HepG2 (cell line): ENCODE results near the gene FUT1. TPM values are rescaled to one million over a fixed set of nuclear protein-coding genes. Genes with fewer than 3 reads are reported as not detected.

ENCODE experiments used
- FUBP1 ChIP-seq: sonication (generic); formaldehyde crosslinking; IDR thresholded peaks from 2 replicates; pipeline ENCODE4 v1.5.1; 2020; ENCODE audit warnings: missing genetic modification reagents, mild to moderate bottlenecking, borderline replicate concordance
- JARID2 ChIP-seq: sonication (generic); formaldehyde crosslinking; IDR thresholded peaks from 2 replicates; pipeline ENCODE4 v1.8.1; 2023; ENCODE audit warnings: missing genetic modification reagents, inconsistent platforms; ENCODE audit not compliant: insufficient replicate concordance
- MEIS2 ChIP-seq: sonication (generic); formaldehyde crosslinking; IDR thresholded peaks from 2 replicates; pipeline ENCODE4 v1.9.0; 2021; ENCODE audit warnings: mild to moderate bottlenecking, missing genetic modification reagents
- NFE2L1 ChIP-seq: sonication (generic); formaldehyde crosslinking; IDR thresholded peaks from 2 replicates; pipeline ENCODE4 v1.4.0; 2020; ENCODE audit warnings: missing genetic modification reagents, mild to moderate bottlenecking, borderline replicate concordance
- NKX3-1 ChIP-seq: sonication (generic); formaldehyde crosslinking; IDR thresholded peaks from 2 replicates; pipeline ENCODE4 v1.5.0; 2020; ENCODE audit warnings: missing genetic modification reagents
- NR2F1 ChIP-seq, 2 experiments: fragments of 450-650 bp in 1 of 2; formaldehyde crosslinking in 1 of 2; IDR thresholded peaks; 2 replicates each; pipeline versions ENCODE4 v1.5.0 to v1.6.1; 2016 to 2020; ENCODE audit warnings: mild to moderate bottlenecking in 1 of 2, missing compliant biosample characterization in 1 of 2, missing genetic modification reagents in 1 of 2, moderate library complexity in 1 of 2
- RARA ChIP-seq: IDR thresholded peaks from 2 replicates; pipeline ENCODE4 v1.6.1; 2016; ENCODE audit warnings: missing genetic modification reagents, missing compliant biosample characterization
- RARG ChIP-seq: sonication (generic); formaldehyde crosslinking; IDR thresholded peaks from 2 replicates; pipeline ENCODE4 v1.4.0; 2020; ENCODE audit warnings: low read depth, mild to moderate bottlenecking, missing genetic modification reagents
- RFX3 ChIP-seq: IDR thresholded peaks from 2 replicates; pipeline ENCODE4 v1.6.1; 2016; ENCODE audit warnings: missing biosample characterization, missing genetic modification reagents
- SNAPC5 ChIP-seq: sonication (generic); formaldehyde crosslinking; IDR thresholded peaks from 2 replicates; pipeline ENCODE4 v1.8.1; 2023; ENCODE audit warnings: mild to moderate bottlenecking, missing genetic modification reagents, borderline replicate concordance
- SRY ChIP-seq: sonication (generic); formaldehyde crosslinking; IDR thresholded peaks from 2 replicates; pipeline ENCODE4 v1.8.0; 2022; ENCODE audit warnings: mild to moderate bottlenecking, missing genetic modification reagents
- SUZ12 ChIP-seq: fragments of 150-350 bp; IDR thresholded peaks from 2 replicates; pipeline ENCODE4 v1.6.1; 2014; ENCODE audit warnings: low read depth, low read length
- YEATS4 ChIP-seq: sonication (generic); formaldehyde crosslinking; IDR thresholded peaks from 2 replicates; pipeline ENCODE4 v1.4.0; 2020; ENCODE audit warnings: missing genetic modification reagents, borderline replicate concordance
- ZBTB4 ChIP-seq: sonication (generic); formaldehyde crosslinking; IDR thresholded peaks from 2 replicates; pipeline ENCODE4 v1.4.0; 2020; ENCODE audit warnings: missing genetic modification reagents, mild to moderate bottlenecking, borderline replicate concordance
- ZNF136 ChIP-seq: sonication (generic); formaldehyde crosslinking; IDR thresholded peaks from 2 replicates; pipeline ENCODE4 v1.8.1; 2022; ENCODE audit warnings: low read depth, mild to moderate bottlenecking, moderate library complexity, missing genetic modification reagents
- ZNF205 ChIP-seq: IDR thresholded peaks from 2 replicates; pipeline ENCODE4 v1.6.1; 2018; ENCODE audit warnings: missing biosample characterization, missing genetic modification reagents
- ZNF3 ChIP-seq: IDR thresholded peaks from 2 replicates; pipeline ENCODE4 v1.7.0; 2017; ENCODE audit warnings: inconsistent platforms
- ZNF510 ChIP-seq: sonication (generic); formaldehyde crosslinking; IDR thresholded peaks from 2 replicates; pipeline ENCODE4 v1.4.0; 2020; ENCODE audit warnings: low read depth, mild to moderate bottlenecking, missing genetic modification reagents
- ZNF567 ChIP-seq: sonication (generic); formaldehyde crosslinking; IDR thresholded peaks from 2 replicates; pipeline ENCODE4 v1.8.1; 2023; ENCODE audit warnings: mild to moderate bottlenecking, missing genetic modification reagents, borderline replicate concordance
- ZNF574 ChIP-seq: sonication (generic); formaldehyde crosslinking; IDR thresholded peaks from 2 replicates; pipeline ENCODE4 v1.4.0; 2020; ENCODE audit warnings: missing genetic modification reagents
- ZNF713 ChIP-seq: sonication (generic); formaldehyde crosslinking; IDR thresholded peaks from 2 replicates; pipeline ENCODE4 v1.4.0; 2020; ENCODE audit warnings: mild to moderate bottlenecking, missing genetic modification reagents
- ZNF749 ChIP-seq: sonication (generic); formaldehyde crosslinking; IDR thresholded peaks from 2 replicates; pipeline ENCODE4 v1.8.0; 2022; ENCODE audit warnings: mild to moderate bottlenecking, missing genetic modification reagents, moderate library complexity, borderline replicate concordance
- ZNF850 ChIP-seq: sonication (generic); formaldehyde crosslinking; conservative IDR thresholded peaks from 2 replicates; pipeline ENCODE4 v1.9.0; 2021; ENCODE audit warnings: mild to moderate bottlenecking, missing genetic modification reagents
- ZNF891 ChIP-seq: sonication (generic); formaldehyde crosslinking; IDR thresholded peaks from 2 replicates; pipeline ENCODE4 v1.5.0; 2020; ENCODE audit warnings: mild to moderate bottlenecking, missing genetic modification reagents
- polyA plus RNA-seq, 8 experiments: library from polyadenylated mRNA; depleted of rRNA in 3 of 8; stranded (reverse) in 7 of 8; unstranded in 1 of 8; fragments of >200 nt; fragmentation: Illumina TruSeq in 4 of 8; extraction: Trizol in 4 of 8; gene quantifications; 2 replicates each; pipeline versions ENCODE4 v1.2.1 to v1.2.3, GENCODE V29; 2011 to 2016; ENCODE audit warnings: low read depth in 4 of 8, missing spikeins in 1 of 8, mixed read lengths in 1 of 8; ENCODE audit not compliant: insufficient read depth in 1 of 8
- total RNA-seq, 5 experiments: library from RNA; depleted of rRNA; stranded (reverse); fragments of >200 nt; fragmentation: Illumina TruSeq; extraction: Trizol; gene quantifications; 2 replicates each; pipeline ENCODE4 v1.2.3, GENCODE V29; 2016; ENCODE audit warnings: low read depth in 1 of 5

The FUT1 gene
- total and polyA plus RNA-seq, 2 of the 13 experiments (the other 11 are each of a cell fraction or from before 2014, with no cell fraction given), result 0.07 to 1.1 TPM

GRCh38 chr19:48772503-48772953 lies 20.1 kb upstream of the FUT1 start (continued):
- TF ChIP-seq NFE2L1 (CRISPR knock-in tag) (no peak), ZNF205 (CRISPR knock-in tag) (no peak), ZNF136 (CRISPR knock-in tag) (no peak), YEATS4 (no peak), RARA (CRISPR knock-in tag) (peak; percentile 97), MEIS2 (peak; percentile 46; the same call in 1 of the 2 replicates), NR2F1 (CRISPR knock-in tag; IDR thresholded peaks at IDR 0.05) (peak; percentile 58 to 61; a peak in 3 of 4 replicates), JARID2 (CRISPR knock-in tag) (no peak), ZNF574 (CRISPR knock-in tag) (no peak), ZNF3 (peak; percentile 45; the same call in 1 of the 2 replicates), RARG (CRISPR knock-in tag) (no peak), ZNF749 (no peak), FUBP1 (CRISPR knock-in tag) (no peak), ZNF567 (CRISPR knock-in tag) (no peak), ZNF510 (CRISPR knock-in tag) (no peak), ZBTB4 (no peak), ZNF713 (no peak), RFX3 (0 out of 2 replicates have a peak, but pooled peaks have one; percentile 7), SUZ12 (no peak), SNAPC5 (CRISPR knock-in tag) (no peak), ZNF891 (CRISPR knock-in tag) (no peak), NKX3-1 (no peak), ZNF850 (CRISPR knock-in tag) (no peak), SRY (no peak)
